K562 (cell line): ENCODE measurements around the gene ADAM33. TPM values are rescaled to one million over a fixed set of nuclear protein-coding genes. Genes with fewer than 3 reads are reported as not detected.

ENCODE experiments used
- ATAC-seq: fragments of 200-7000 bp; cut with Tn5 transposase; 3 replicates; pipeline ENCODE4 v1.9.1; 2020; ENCODE audit warnings: moderate library complexity
- BruUV-seq: library from RNA; stranded (reverse); fragments of 400-500 nt; replicated peaks from 2 replicates; lab custom pipeline; 2021; lab: Mats Ljungman, UMichigan
- CTCF ChIA-PET: fragments of 300-600 bp; formaldehyde crosslinking; extraction: SDS; loops from one replicate; lab custom pipeline; 2021; ENCODE audit warnings: low intra/inter-chr PET ratio; lab: Yijun Ruan, JAX
- POLR2A ChIA-PET: fragments of 300-600, 350-650 bp; sonication (Branson Sonifier 250); formaldehyde crosslinking; extraction: SDS; loops from one replicate; lab custom pipeline; 2021; ENCODE audit warnings: antibody characterized with exemption, inconsistent platforms; lab: Yijun Ruan, JAX
- DNase-seq, 4 experiments: peaks; one replicate each; pipeline versions ENCODE4 v3.0.0 to v3.0.0-alpha.2; 2011 to 2018; ENCODE audit warnings: low spot score in 3 of 4, mixed read lengths in 3 of 4; ENCODE audit errors: extremely low read depth in 1 of 4
- FAIRE-seq: peaks from 2 replicates; lab custom pipeline; 2011; peaks lifted over from hg19 to GRCh38; lab: Jason Lieb, UNC
- H2AFZ ChIP-seq: 2 replicates; pipeline ENCODE4 v1.6.0; 2011; ENCODE audit warnings: low read depth, low read length, control low read depth, inconsistent platforms
- H3K27ac ChIP-seq: fragments of 200-600 bp; 3 replicates; pipeline ENCODE4 v1.8.0; 2011; ENCODE audit warnings: low read depth, mild to moderate bottlenecking, control low read depth, inconsistent platforms, low read length, moderate library complexity, mixed read lengths; ENCODE audit errors: extremely low read depth
- H3K27me3 ChIP-seq, 2 experiments: fragments of 300-600 bp in 1 of 2; 2 replicates in 1 of 2; 3 replicates in 1 of 2; pipeline versions ENCODE4 v1.6.0 to v1.8.0; 2011; ENCODE audit warnings: inconsistent platforms in 2 of 2, low read length in 2 of 2, mild to moderate bottlenecking in 1 of 2, mixed read lengths in 1 of 2, moderate library complexity in 1 of 2; ENCODE audit not compliant: control insufficient read depth in 2 of 2, insufficient read depth in 2 of 2
- H3K36me3 ChIP-seq: fragments of 300-600 bp; 3 replicates; pipeline ENCODE4 v1.8.0; 2011; ENCODE audit warnings: mild to moderate bottlenecking, low read length, inconsistent platforms; ENCODE audit not compliant: control insufficient read depth, insufficient read depth
- H3K4me1 ChIP-seq, 2 experiments: fragments of 200-600 bp in 1 of 2; replicated peaks in 1 of 2; 2 replicates in 1 of 2; 3 replicates in 1 of 2; pipeline versions ENCODE4 v1.5.1 to v1.8.0; 2011; ENCODE audit warnings: inconsistent platforms in 2 of 2, low read length in 2 of 2, mild to moderate bottlenecking in 1 of 2, mixed read lengths in 1 of 2, moderate library complexity in 1 of 2; ENCODE audit not compliant: control insufficient read depth in 2 of 2, insufficient read depth in 2 of 2
- H3K4me2 ChIP-seq: 2 replicates; pipeline ENCODE4 v1.6.1; 2011; ENCODE audit warnings: low read length, control low read depth, inconsistent platforms, mixed read lengths; ENCODE audit not compliant: insufficient read depth
- H3K4me3 ChIP-seq: fragments of 200-600 bp; sonication (generic), shearing (Covaris generic); 2 replicates; pipeline ENCODE4 v1.5.1; 2016; ENCODE audit warnings: control low read depth, inconsistent platforms
- H3K79me2 ChIP-seq: fragments of 200-600 bp; 3 replicates; pipeline ENCODE4 v1.8.0; 2011; ENCODE audit warnings: low read length, inconsistent platforms; ENCODE audit not compliant: control insufficient read depth, insufficient read depth
- H3K9ac ChIP-seq, 2 experiments: 2 replicates each; pipeline versions ENCODE4 v1.6.0 to v1.6.1; 2011; ENCODE audit warnings: low read depth in 2 of 2, low read length in 2 of 2, control low read depth in 1 of 2, inconsistent platforms in 1 of 2, mild to moderate bottlenecking in 1 of 2, mixed read lengths in 1 of 2; ENCODE audit not compliant: insufficient read depth in 1 of 2
- H3K9me1 ChIP-seq: one replicate; pipeline ENCODE4 v1.6.0; 2011; ENCODE audit warnings: inconsistent platforms, mild to moderate bottlenecking, low read length, moderate library complexity; ENCODE audit not compliant: control insufficient read depth, insufficient read depth
- H3K9me3 ChIP-seq: replicated peaks from 2 replicates; pipeline ENCODE4 v1.5.1; 2011; ENCODE audit warnings: low read depth, low read length, inconsistent platforms; ENCODE audit not compliant: control insufficient read depth, insufficient read depth
- H4K20me1 ChIP-seq: replicated peaks from 2 replicates; pipeline ENCODE4 v1.6.1; 2011; ENCODE audit warnings: low read length, inconsistent platforms, mixed read lengths; ENCODE audit not compliant: control insufficient read depth, insufficient read depth
- E2F4 ChIP-seq: sonication (generic); formaldehyde crosslinking; IDR thresholded peaks from 2 replicates; pipeline ENCODE4 v1.8.0; 2022; ENCODE audit warnings: mild to moderate bottlenecking, low read depth, missing genetic modification reagents
- FOXO4 ChIP-seq: fragments of 450-650 bp; formaldehyde crosslinking; IDR thresholded peaks from 2 replicates; pipeline ENCODE4 v1.4.0; 2020; ENCODE audit warnings: mild to moderate bottlenecking, moderate library complexity
- KDM5B ChIP-seq: fragments of 200-600 bp; sonication (generic); IDR thresholded peaks from 2 replicates; pipeline ENCODE4 v1.6.1; 2012; ENCODE audit warnings: low read depth, mild to moderate bottlenecking, moderate library complexity, low read length, control low read depth, inconsistent platforms; ENCODE audit not compliant: insufficient replicate concordance
- MLX ChIP-seq, 2 experiments: fragments of 450-650 bp in 1 of 2; sonication (generic) in 1 of 2; formaldehyde crosslinking; conservative IDR thresholded peaks; 2 replicates each; pipeline versions ENCODE4 v1.4.0 to v1.8.1; 2020 to 2022; ENCODE audit warnings: mild to moderate bottlenecking in 1 of 2, missing genetic modification reagents in 1 of 2
- SUPT5H ChIP-seq: fragments of 450-650 bp; IDR thresholded peaks from 2 replicates; pipeline ENCODE4 v1.6.1; 2016
- ZFP36 ChIP-seq: fragments of 150-350 bp; IDR thresholded peaks from 2 replicates; pipeline ENCODE4 v1.6.1; 2018; ENCODE audit warnings: low read length, low read depth; ENCODE audit not compliant: partially characterized antibody
- ZFP91 ChIP-seq: sonication (generic); formaldehyde crosslinking; IDR thresholded peaks from 2 replicates; pipeline ENCODE4 v1.8.0; 2022; ENCODE audit warnings: mild to moderate bottlenecking, missing genetic modification reagents
- ZFX ChIP-seq: sonication (generic); formaldehyde crosslinking; IDR thresholded peaks from 2 replicates; pipeline ENCODE4 v1.8.0; 2022; ENCODE audit warnings: mild to moderate bottlenecking, missing genetic modification reagents, moderate library complexity
- ZNF12 ChIP-seq: sonication (generic); formaldehyde crosslinking; IDR thresholded peaks from 2 replicates; pipeline ENCODE4 v1.4.0; 2020; ENCODE audit warnings: mild to moderate bottlenecking, missing genetic modification reagents
- WGBS: fragments of 100-300 bp; shearing (Covaris generic); methylation state at CpG from one replicate; pipeline ENCODE4 v1.1.6; 2016; ENCODE audit warnings: low coverage, mixed read lengths; ENCODE audit not compliant: insufficient coverage; ENCODE audit errors: missing lambda C conversion rate; 5-methylcytosine and 5-hydroxymethylcytosine counted together
- in situ Hi-C: fragments of 300-500 bp; cut with MboI; formaldehyde crosslinking; loops from 4 replicates; pipeline ENCODE4 v1.15.0; 2018; ENCODE audit warnings: inconsistent platforms, mixed read lengths
- intact Hi-C: fragments of 100-400 bp; cut with micrococcal nuclease; formaldehyde crosslinking; loops from 2 replicates; pipeline ENCODE4 v1.14.2; 2022
- polyA plus RNA-seq, 8 experiments: library from polyadenylated mRNA; depleted of rRNA in 4 of 8; stranded (reverse) in 5 of 8; unstranded in 3 of 8; fragments of >200 nt; fragmentation: Nextera tagmentation in 2 of 8; fragmentation: Illumina TruSeq in 1 of 8; extraction: Ambion mirVana in 2 of 8; extraction: Trizol in 1 of 8; gene quantifications; 2 replicates each; pipeline versions ENCODE4 v1.2.1 to v1.2.3, GENCODE V29; 2011 to 2014; ENCODE audit warnings: inconsistent platforms in 1 of 8, missing spikeins in 1 of 8
- total RNA-seq, 7 experiments: library from RNA; depleted of rRNA in 6 of 7; stranded (reverse); fragments of >200 nt in 6 of 7; fragmentation: Illumina TruSeq in 2 of 7; extraction: Trizol in 2 of 7; gene quantifications; 2 replicates each; pipeline versions ENCODE4 v1.2.1 to v1.2.3, GENCODE V29; 2011 to 2021; ENCODE audit warnings: low replicate concordance in 1 of 7
- TF ChIP-seq, protein P1 (sequence below): fragments of 450-650 bp; IDR thresholded peaks from 2 replicates; pipeline ENCODE4 v1.6.1; 2016; ENCODE audit warnings: low read depth, mild to moderate bottlenecking, moderate library complexity
- TF ChIP-seq, protein P2 (sequence below): sonication (generic); formaldehyde crosslinking; IDR thresholded peaks from 2 replicates; pipeline ENCODE4 v1.8.0; 2023; ENCODE audit warnings: mild to moderate bottlenecking, missing genetic modification reagents

The ADAM33 gene
- total and polyA plus RNA-seq, 9 of the 15 experiments (the other 6 are each of a cell fraction or from before 2014, with no cell fraction given): not detected

GRCh38 chr20:3692706-3693294, 11.0 kb upstream of the ADAM33 start (continued):
- TF ChIP-seq MLX (CRISPR knock-in tag; conservative IDR thresholded peaks at IDR 0.05): no peak
- TF ChIP-seq, protein P1, sequence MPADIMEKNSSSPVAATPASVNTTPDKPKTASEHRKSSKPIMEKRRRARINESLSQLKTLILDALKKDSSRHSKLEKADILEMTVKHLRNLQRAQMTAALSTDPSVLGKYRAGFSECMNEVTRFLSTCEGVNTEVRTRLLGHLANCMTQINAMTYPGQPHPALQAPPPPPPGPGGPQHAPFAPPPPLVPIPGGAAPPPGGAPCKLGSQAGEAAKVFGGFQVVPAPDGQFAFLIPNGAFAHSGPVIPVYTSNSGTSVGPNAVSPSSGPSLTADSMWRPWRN: no peak

DNA sequence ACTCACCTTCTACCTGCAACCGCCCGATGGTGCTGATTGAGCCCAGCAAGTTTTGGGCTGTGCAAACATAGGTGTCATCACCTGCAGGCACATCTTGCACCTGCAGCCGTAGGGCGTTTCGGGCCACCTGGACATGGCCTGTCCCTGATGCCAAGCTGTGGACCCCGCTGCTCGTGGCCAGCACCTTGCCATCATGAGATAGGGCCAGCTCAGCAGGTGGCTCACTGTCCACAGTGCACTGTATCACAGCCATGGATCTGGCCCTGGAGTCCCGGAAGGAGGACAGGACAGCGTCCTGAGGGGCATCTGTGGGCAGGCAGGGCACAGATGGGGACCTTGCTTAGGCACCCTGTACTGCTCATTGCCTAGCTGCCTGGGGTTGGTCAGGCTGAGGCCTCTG, 10.1 kb upstream of the ADAM33 start:
- no peak overlapping the region for H3K4me2 ChIP-seq
- ChIA-PET CTCF (no interaction called here), POLR2A (no interaction called here)
- no peak for FAIRE-seq
- H3K4me1 ChIP-seq: peaks cover 0 to 26% of the 10 kb centered on the region in 2 experiments; a peak in 3 of 5 replicates
- H3K9me3 ChIP-seq: no peaks in the 10 kb centered on the region
- DNase-seq: no peak
- no TSS peak for BruUV-seq
- no peaks in the 10 kb centered on the region for H3K36me3 ChIP-seq
- no peaks in the 10 kb centered on the region; a peak in 1 of 5 replicates for H3K27me3 ChIP-seq
- no peaks in the 10 kb centered on the region for H3K79me2 ChIP-seq
- no peak for ATAC-seq
- 23% methylated on average over 9 of the region's 9 CpGs for WGBS
- in situ Hi-C loops (no loop called here), intact Hi-C loops (no loop called here)
- no peak overlapping the region for H2AFZ ChIP-seq
- no peak overlapping the region; a peak in 1 of 4 replicates for H3K9ac ChIP-seq
- H3K4me3 ChIP-seq: no peak overlapping the region
- TF ChIP-seq E2F4 (CRISPR knock-in tag) (no peak), ZNF12 (CRISPR knock-in tag) (no peak), FOXO4 (no peak), KDM5B (no peak), SUPT5H (no peak), ZFX (CRISPR knock-in tag) (no peak), ZFP91 (CRISPR knock-in tag) (no peak), ZFP36 (no peak)
- TF ChIP-seq, protein P2, sequence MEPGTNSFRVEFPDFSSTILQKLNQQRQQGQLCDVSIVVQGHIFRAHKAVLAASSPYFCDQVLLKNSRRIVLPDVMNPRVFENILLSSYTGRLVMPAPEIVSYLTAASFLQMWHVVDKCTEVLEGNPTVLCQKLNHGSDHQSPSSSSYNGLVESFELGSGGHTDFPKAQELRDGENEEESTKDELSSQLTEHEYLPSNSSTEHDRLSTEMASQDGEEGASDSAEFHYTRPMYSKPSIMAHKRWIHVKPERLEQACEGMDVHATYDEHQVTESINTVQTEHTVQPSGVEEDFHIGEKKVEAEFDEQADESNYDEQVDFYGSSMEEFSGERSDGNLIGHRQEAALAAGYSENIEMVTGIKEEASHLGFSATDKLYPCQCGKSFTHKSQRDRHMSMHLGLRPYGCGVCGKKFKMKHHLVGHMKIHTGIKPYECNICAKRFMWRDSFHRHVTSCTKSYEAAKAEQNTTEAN (CRISPR knock-in tag): no peak
- no peaks in the 10 kb centered on the region for H3K9me1 ChIP-seq
- H4K20me1 ChIP-seq: no peaks in the 10 kb centered on the region
- no peak overlapping the region for H3K27ac ChIP-seq
